ENCODE measurements around the gene KSR1.

KSR1 gene

GRCh38 chr17:27457731-27458523 lies 1.7 kb downstream of the KSR1 start:
- Histone ChIP-seq H3K27me3 (ENCODE audit: low read depth, low read length) (peaks cover 78% of the 10 kb centered on the region), H3K27ac (ENCODE audit: low read length) (no peak overlapping the region), H3K9me3 (ENCODE audit: insufficient read depth, low read length) (no peaks in the 10 kb centered on the region), H3K4me2 (ENCODE audit: low read length) (no peak overlapping the region), H3K36me3 (replicated peaks; ENCODE audit: low read depth, low read length) (no peaks in the 10 kb centered on the region), H4K20me1 (ENCODE audit: insufficient read depth, low read length) (no peaks in the 10 kb centered on the region), H3K79me2 (ENCODE audit: low read length) (no peaks in the 10 kb centered on the region), H3K4me3 (ENCODE audit: low read length) (no peak overlapping the region), H3K9ac (ENCODE audit: low read length) (no peak overlapping the region), H2AFZ (ENCODE audit: low read depth, low read length) (no peak overlapping the region), H3K4me1 (ENCODE audit: low read length) (peaks cover 7% of the 10 kb centered on the region; the same call in 1 of the 2 replicates)
- TF ChIP-seq EZH2phosphoT487 (IDR thresholded peaks at IDR 0.05; ENCODE audit: low read depth) (no peak), CTCF (IDR thresholded peaks at IDR 0.05; ENCODE audit: low read depth, low read length) (no peak)

GRCh38 chr17:27458524-27458908 lies 2.3 kb downstream of the KSR1 start:
- TF ChIP-seq EZH2phosphoT487 (IDR thresholded peaks at IDR 0.05; ENCODE audit: low read depth), result no peak
- no peak for TF ChIP-seq CTCF (IDR thresholded peaks at IDR 0.05; ENCODE audit: low read depth, low read length)
- Histone ChIP-seq H3K27me3 (ENCODE audit: low read depth, low read length) (peaks cover 74% of the 10 kb centered on the region), H4K20me1 (ENCODE audit: insufficient read depth, low read length) (no peaks in the 10 kb centered on the region), H3K4me2 (ENCODE audit: low read length) (no peak overlapping the region), H2AFZ (ENCODE audit: low read depth, low read length) (no peak overlapping the region), H3K4me1 (ENCODE audit: low read length) (peaks cover 7% of the 10 kb centered on the region; the same call in 1 of the 2 replicates), H3K9ac (ENCODE audit: low read length) (no peak overlapping the region), H3K79me2 (ENCODE audit: low read length) (no peaks in the 10 kb centered on the region), H3K36me3 (replicated peaks; ENCODE audit: low read depth, low read length) (no peaks in the 10 kb centered on the region), H3K9me3 (ENCODE audit: insufficient read depth, low read length) (no peaks in the 10 kb centered on the region), H3K27ac (ENCODE audit: low read length) (no peak overlapping the region), H3K4me3 (ENCODE audit: low read length) (no peak overlapping the region)

GRCh38 chr17:27459433-27459832 lies 3.2 kb downstream of the KSR1 start:
- TF ChIP-seq CTCF (IDR thresholded peaks at IDR 0.05; ENCODE audit: low read depth, low read length), result no peak
- no peak for TF ChIP-seq EZH2phosphoT487 (IDR thresholded peaks at IDR 0.05; ENCODE audit: low read depth)
- Histone ChIP-seq H3K9ac (ENCODE audit: low read length) (no peak overlapping the region), H3K79me2 (ENCODE audit: low read length) (no peaks in the 10 kb centered on the region), H3K27me3 (ENCODE audit: low read depth, low read length) (peaks cover 66% of the 10 kb centered on the region), H3K9me3 (ENCODE audit: insufficient read depth, low read length) (no peaks in the 10 kb centered on the region), H2AFZ (ENCODE audit: low read depth, low read length) (no peak overlapping the region), H3K4me3 (ENCODE audit: low read length) (no peak overlapping the region), H3K27ac (ENCODE audit: low read length) (no peak overlapping the region), H3K4me2 (ENCODE audit: low read length) (no peak overlapping the region), H4K20me1 (ENCODE audit: insufficient read depth, low read length) (no peaks in the 10 kb centered on the region), H3K36me3 (replicated peaks; ENCODE audit: low read depth, low read length) (no peaks in the 10 kb centered on the region), H3K4me1 (ENCODE audit: low read length) (peaks cover 7% of the 10 kb centered on the region; the same call in 1 of the 2 replicates)

GRCh38 chr17:27460196-27460725 lies 4.0 kb downstream of the KSR1 start:
- no peaks in the 10 kb centered on the region for H3K79me2 ChIP-seq (ENCODE audit: low read length)
- H3K4me1 ChIP-seq (ENCODE audit: low read length), result peaks cover 7% of the 10 kb centered on the region; the same call in 1 of the 2 replicates
- TF ChIP-seq CTCF (IDR thresholded peaks at IDR 0.05; ENCODE audit: low read depth, low read length) (no peak), EZH2phosphoT487 (IDR thresholded peaks at IDR 0.05; ENCODE audit: low read depth) (no peak)
- no peak overlapping the region for H3K27ac ChIP-seq (ENCODE audit: low read length)
- H3K9me3 ChIP-seq (ENCODE audit: insufficient read depth, low read length), result no peaks in the 10 kb centered on the region
- no peak overlapping the region for H3K4me3 ChIP-seq (ENCODE audit: low read length)
- H2AFZ ChIP-seq (ENCODE audit: low read depth, low read length), result no peak overlapping the region
- no peak overlapping the region for H3K4me2 ChIP-seq (ENCODE audit: low read length)
- H3K9ac ChIP-seq (ENCODE audit: low read length), result no peak overlapping the region
- no peaks in the 10 kb centered on the region for H3K36me3 ChIP-seq (replicated peaks; ENCODE audit: low read depth, low read length)
- no peaks in the 10 kb centered on the region for H4K20me1 ChIP-seq (ENCODE audit: insufficient read depth, low read length)
- H3K27me3 ChIP-seq (ENCODE audit: low read depth, low read length), result peaks cover 58% of the 10 kb centered on the region

Measured in OCI-LY3 (cell line).